Stomach (tissue), 9 donors: ENCODE measurements around the gene TMEM30A. TPM values are rescaled to one million over a fixed set of nuclear protein-coding genes. Genes with fewer than 3 reads are reported as not detected.

Experiments used
- DNase-seq, 2 donors: peaks; one replicate each; pipeline versions ENCODE4 v3.0.0 to v3.0.0-alpha.2; 2013 to 2019
- H3K27ac ChIP-seq, 5 donors: fragments of 200-600 bp in 4 of 5; sonication (generic) in 4 of 5; one replicate each; pipeline ENCODE4 v1.5.1; 2013 to 2019; ENCODE audit warnings: mild to moderate bottlenecking in 1 of 5, moderate library complexity in 1 of 5
- H3K27me3 ChIP-seq, 3 donors: fragments of 200-600 bp; sonication (generic); one replicate each; pipeline ENCODE4 v1.5.1; 2017 to 2019; ENCODE audit warnings: mixed run types in 1 of 3
- H3K36me3 ChIP-seq, 4 donors: fragments of 200-600 bp; sonication (generic); 1 replicate in 3 of 4; 2 replicates in 1 of 4; pipeline ENCODE4 v1.5.1; 2016 to 2019
- H3K4me1 ChIP-seq, 4 donors: fragments of 200-600 bp; sonication (generic); one replicate each; pipeline ENCODE4 v1.5.1; 2016 to 2019
- H3K4me3 ChIP-seq, 4 donors: fragments of 200-600 bp; sonication (generic) in 3 of 4; one replicate each; pipeline ENCODE4 v1.5.1; 2016 to 2019; ENCODE audit warnings: mild to moderate bottlenecking in 1 of 4
- H3K9me3 ChIP-seq, 4 donors: fragments of 200-600 bp; sonication (generic); one replicate each; pipeline ENCODE4 v1.5.1; 2016 to 2019
- CTCF ChIP-seq, 7 experiments: fragments of 450-650 bp in 4 of 7; fragments of 200-600 bp in 3 of 7; sonication (generic) in 3 of 7; IDR thresholded peaks; one replicate each; pipeline ENCODE4 v1.5.1; 2016 to 2019; ENCODE audit warnings: antibody characterized with exemption in 7 of 7, control low read depth in 2 of 7, mild to moderate bottlenecking in 1 of 7
- EP300 ChIP-seq: sonication (generic); formaldehyde crosslinking; IDR thresholded peaks from one replicate; pipeline ENCODE4 v1.6.1; 2017; ENCODE audit warnings: antibody characterized with exemption
- POLR2A ChIP-seq, 4 donors: fragments of 450-650 bp; IDR thresholded peaks; one replicate each; pipeline ENCODE4 v1.6.1; 2016; ENCODE audit warnings: antibody characterized with exemption in 4 of 4, control low read depth in 2 of 4, mild to moderate bottlenecking in 1 of 4, moderate library complexity in 1 of 4
- POLR2AphosphoS5 ChIP-seq, 3 donors: sonication (generic); formaldehyde crosslinking; IDR thresholded peaks; one replicate each; pipeline ENCODE4 v1.6.1; 2016; ENCODE audit warnings: antibody characterized with exemption in 3 of 3
- WGBS, 5 donors: extraction: QIAGEN DNeasy Blood & Tissue Kit in 3 of 5; methylation state at CpG; one replicate each; pipeline versions ENCODE4 v1.1.5 to v1.1.7; 2013 to 2018; 5-methylcytosine and 5-hydroxymethylcytosine counted together
- intact Hi-C: fragments of 100-400 bp; cut with DNase I; formaldehyde crosslinking; loops from one replicate; pipeline ENCODE4 v1.15.1; 2023; ENCODE audit warnings: low total_unique reads
- polyA plus RNA-seq, 3 donors: library from polyadenylated mRNA; stranded (reverse); fragments of 200-250 nt; gene quantifications; one replicate each; pipeline ENCODE4 v1.2.3, GENCODE V29; 2013
- total RNA-seq, 5 donors: library from RNA; depleted of rRNA; stranded (reverse); fragments of >200 nt; gene quantifications; one replicate each; pipeline versions ENCODE4 v1.1.0 to v1.2.3, GENCODE V29; 2014 to 2016
- donor health status: healthy with polysubstance abuse.
- donor health status: Bipolar disorder and iron deficiency.
- donor health status: healthy.

TMEM30A gene
- total and polyA plus RNA-seq, 8 donors = 5.2 to 175 (median 41.2) TPM

GRCh38 chr6:75249837-75250236 is 34.8 kb downstream of the TMEM30A start:
- intact Hi-C loops = no loop called here
- Histone ChIP-seq H3K4me3 (no peak overlapping the region), H3K9me3 (no peaks in the 10 kb centered on the region), H3K27ac (no peak overlapping the region), H3K4me1 (peaks cover 0 to under 1% (median 0%) of the 10 kb centered on the region in 4 donors), H3K36me3 (peaks cover 0 to 17% (median 13%) of the 10 kb centered on the region in 4 donors), H3K27me3 (no peaks in the 10 kb centered on the region)
- DNase-seq = no peak
- TF ChIP-seq CTCF (IDR thresholded peaks at IDR 0.05) = no peak
- no peak for TF ChIP-seq EP300
- TF ChIP-seq POLR2AphosphoS5 (IDR thresholded peaks at IDR 0.05) = no peak
- no peak for TF ChIP-seq POLR2A (IDR thresholded peaks at IDR 0.05)

- no peak for TF ChIP-seq POLR2AphosphoS5 (IDR thresholded peaks at IDR 0.05)
- no peak for TF ChIP-seq POLR2A (IDR thresholded peaks at IDR 0.05)
- no peak for TF ChIP-seq EP300
- TF ChIP-seq CTCF (IDR thresholded peaks at IDR 0.05) = no peak
- DNase-seq = no peak
- intact Hi-C loops = no loop called here
- no peaks in the 10 kb centered on the region for H3K27me3 ChIP-seq
- no peak overlapping the region for H3K27ac ChIP-seq
- H3K4me1 ChIP-seq = peaks cover 4 to 24% (median 19%) of the 10 kb centered on the region in 4 donors
- no peaks in the 10 kb centered on the region for H3K36me3 ChIP-seq
- no peaks in the 10 kb centered on the region for H3K9me3 ChIP-seq
- WGBS, 5 donors = 32 to 59% (median 41%) methylated on average over 2 of the region's 2 CpGs
- H3K4me3 ChIP-seq = no peak overlapping the region
These were observed 38.2 kb downstream of the TMEM30A start for GRCh38 chr6:75246386-75246785.

- no peaks in the 10 kb centered on the region for H3K27me3 ChIP-seq
- 14 to 25% (median 19%) methylated on average over 15 of the region's 15 CpGs for WGBS, 5 donors
- H3K36me3 ChIP-seq = peaks cover 8 to 19% (median 18%) of the 10 kb centered on the region in 4 donors
- peak overlapping the region; percentile 62 to 72 (median 71) for H3K4me3 ChIP-seq
- intact Hi-C loops = no loop called here
- H3K4me1 ChIP-seq = peaks cover 7 to 38% (median 30%) of the 10 kb centered on the region in 4 donors
- TF ChIP-seq EP300 (no peak), POLR2AphosphoS5 (IDR thresholded peaks at IDR 0.05) (no peak), CTCF (IDR thresholded peaks at IDR 0.05) (no peak), POLR2A (IDR thresholded peaks at IDR 0.05) (no peak)
- H3K9me3 ChIP-seq = no peaks in the 10 kb centered on the region
- peak overlapping the region; percentile 90 to 97 (median 96) for H3K27ac ChIP-seq
- DNase-seq = no peak
These were observed 40.5 kb downstream of the TMEM30A start for GRCh38 chr6:75244063-75244584.

GRCh38 chr6:75243333-75244062 is 41.1 kb downstream of the TMEM30A start, which contains the start of gene COX7A2:
TSS of gene COX7A2 (minus strand) at chr6:75243801. CDS start at chr6:75243734, 67 bp downstream.
- no peaks in the 10 kb centered on the region for H3K27me3 ChIP-seq
- H3K27ac ChIP-seq = peak within 1 kb of the TSS; percentile 90 to 97 (median 96)
- TF ChIP-seq EP300 (no peak), POLR2AphosphoS5 (IDR thresholded peaks at IDR 0.05) (peak; percentile 92 to 95 (median 94)), POLR2A (IDR thresholded peaks at IDR 0.05) (peak in 2 of 4 donors; percentile 47 to 53), CTCF (IDR thresholded peaks at IDR 0.05) (peak in 1 of 7 experiments; percentile 5)
- H3K36me3 ChIP-seq = peaks cover 15 to 26% (median 24%) of the 10 kb centered on the region in 4 donors
- peak within 1 kb of the TSS; percentile 62 to 72 (median 71) for H3K4me3 ChIP-seq
- H3K9me3 ChIP-seq = no peaks in the 10 kb centered on the region
- intact Hi-C loops = no loop called here
- H3K4me1 ChIP-seq = peaks cover 7 to 42% (median 30%) of the 10 kb centered on the region in 4 donors
- WGBS, 5 donors = 0 to 1% (median 0%) methylated on average over 36 of the region's 36 CpGs
- peak; percentile 91 to 99 for DNase-seq
